Fibroblast of lung (primary cell): ENCODE measurements around the gene UBQLN2. TPM values are rescaled to one million over a fixed set of nuclear protein-coding genes. Genes with fewer than 3 reads are reported as not detected.

Experiments
- DNase-seq, 2 donors: peaks; one replicate each; pipeline versions ENCODE4 v3.0.0 to v3.0.0-alpha.2; 2010; ENCODE audit warnings: low read depth in 2 of 2
- H2AFZ ChIP-seq: 2 replicates; pipeline ENCODE4 v1.5.1; 2012; ENCODE audit warnings: low read length, control low read depth, inconsistent platforms
- H3K27ac ChIP-seq: 2 replicates; pipeline ENCODE4 v1.5.1; 2011; ENCODE audit warnings: low read length, control low read depth; ENCODE audit not compliant: insufficient read depth
- H3K27me3 ChIP-seq: 2 replicates; pipeline ENCODE4 v1.5.1; 2011; ENCODE audit warnings: mild to moderate bottlenecking, low read length; ENCODE audit not compliant: control insufficient read depth, insufficient read depth
- H3K36me3 ChIP-seq: 2 replicates; pipeline ENCODE4 v1.5.1; 2011; ENCODE audit warnings: low read length; ENCODE audit not compliant: control insufficient read depth, insufficient read depth
- H3K4me1 ChIP-seq: 2 replicates; pipeline ENCODE4 v1.5.1; 2011; ENCODE audit warnings: low read length; ENCODE audit not compliant: control insufficient read depth, insufficient read depth; ENCODE audit errors: extremely low read depth
- H3K4me2 ChIP-seq: 2 replicates; pipeline ENCODE4 v1.5.1; 2011; ENCODE audit warnings: low read length, control low read depth; ENCODE audit not compliant: insufficient read depth; ENCODE audit errors: extremely low read depth
- H3K4me3 ChIP-seq, 4 experiments: fragments of 200-600 bp in 1 of 4; sonication (generic) in 1 of 4; replicated peaks in 1 of 4; 2 replicates each; pipeline ENCODE4 v1.5.1; 2011 to 2016; ENCODE audit warnings: low read length in 4 of 4, low read depth in 3 of 4, mild to moderate bottlenecking in 3 of 4, control low read depth in 2 of 4, inconsistent platforms in 1 of 4, mixed read lengths in 1 of 4; ENCODE audit not compliant: insufficient read depth in 1 of 4; ENCODE audit errors: control extremely low read depth in 1 of 4
- H3K79me2 ChIP-seq: 2 replicates; pipeline ENCODE4 v1.5.1; 2012; ENCODE audit warnings: mild to moderate bottlenecking, low read length, inconsistent platforms; ENCODE audit not compliant: control insufficient read depth, insufficient read depth
- H3K9ac ChIP-seq: 2 replicates; pipeline ENCODE4 v1.5.1; 2011; ENCODE audit warnings: mild to moderate bottlenecking, low read length, control low read depth; ENCODE audit not compliant: insufficient read depth
- H3K9me3 ChIP-seq: 2 replicates; pipeline ENCODE4 v1.5.1; 2012; ENCODE audit warnings: low read depth, low read length; ENCODE audit not compliant: control insufficient read depth, insufficient read depth
- H4K20me1 ChIP-seq: 2 replicates; pipeline ENCODE4 v1.5.1; 2011; ENCODE audit warnings: low read length; ENCODE audit not compliant: control insufficient read depth, insufficient read depth; ENCODE audit errors: extremely low read depth
- CTCF ChIP-seq, 2 donors: IDR thresholded peaks in 1 of 2; conservative IDR thresholded peaks in 1 of 2; 1 replicate in 1 of 2; 2 replicates in 1 of 2; pipeline ENCODE4 v1.5.1; 2011 to 2012; ENCODE audit warnings: low read length in 2 of 2, control low read depth in 1 of 2, inconsistent platforms in 1 of 2, low read depth in 1 of 2, mild to moderate bottlenecking in 1 of 2
- EZH2 ChIP-seq: IDR thresholded peaks from 2 replicates; pipeline ENCODE4 v1.5.1; 2012; ENCODE audit warnings: low read length, control low read depth, mild to moderate bottlenecking; ENCODE audit errors: missing control alignments
- polyA plus RNA-seq, 2 donors: library from polyadenylated mRNA; depleted of rRNA in 1 of 2; stranded (reverse) in 1 of 2; unstranded in 1 of 2; fragments of >200 nt; gene quantifications; 2 replicates each; pipeline ENCODE4 v1.2.1, GENCODE V29; 2011 to 2012; ENCODE audit warnings: missing spikeins in 1 of 2
- total RNA-seq: library from RNA; depleted of rRNA; stranded (reverse); fragments of >200 nt; gene quantifications from 2 replicates; pipeline ENCODE4 v1.2.1, GENCODE V29; 2014

Gene UBQLN2
- total and polyA plus RNA-seq, 2 donors (not counting 1 experiment from before 2014, with no cell fraction given): 8.1 to 33.0 TPM

- Histone ChIP-seq H3K4me1 (no peaks in the 10 kb centered on the region), H3K79me2 (no peaks in the 10 kb centered on the region), H3K4me2 (no peak overlapping the region), H3K4me3 (no peak overlapping the region), H3K36me3 (no peaks in the 10 kb centered on the region), H3K9me3 (no peaks in the 10 kb centered on the region), H4K20me1 (no peaks in the 10 kb centered on the region), H2AFZ (no peak overlapping the region), H3K27ac (no peak overlapping the region), H3K27me3 (no peaks in the 10 kb centered on the region), H3K9ac (no peak overlapping the region)
- TF ChIP-seq CTCF (conservative IDR thresholded peaks at IDR 0.05 in 1 of 2, IDR thresholded peaks at IDR 0.05 in 1 of 2; ENCODE audit: low read depth in 1 of 2, low read length in 2 of 2) (no peak), EZH2 (no peak)
- no peak for DNase-seq
Observed at GRCh38 chrX:56530011-56530410, 33.4 kb upstream of the UBQLN2 start.

GRCh38 chrX:56550667-56551066, 12.8 kb upstream of the UBQLN2 start:
- Histone ChIP-seq H2AFZ (no peak overlapping the region), H3K9me3 (no peaks in the 10 kb centered on the region), H3K27ac (no peak overlapping the region), H3K4me1 (no peaks in the 10 kb centered on the region), H3K4me3 (no peak overlapping the region), H3K36me3 (no peaks in the 10 kb centered on the region), H3K9ac (no peak overlapping the region), H4K20me1 (no peaks in the 10 kb centered on the region), H3K4me2 (no peak overlapping the region), H3K79me2 (no peaks in the 10 kb centered on the region), H3K27me3 (no peaks in the 10 kb centered on the region)
- no peak for DNase-seq
- TF ChIP-seq CTCF (conservative IDR thresholded peaks at IDR 0.05 in 1 of 2, IDR thresholded peaks at IDR 0.05 in 1 of 2; ENCODE audit: low read depth in 1 of 2, low read length in 2 of 2): no peak
- TF ChIP-seq EZH2: no peak

GRCh38 chrX:56554870-56555269, 8.6 kb upstream of the UBQLN2 start:
- Histone ChIP-seq H3K9me3 (no peaks in the 10 kb centered on the region), H2AFZ (no peak overlapping the region), H3K79me2 (no peaks in the 10 kb centered on the region), H4K20me1 (no peaks in the 10 kb centered on the region), H3K4me3 (no peak overlapping the region), H3K4me2 (no peak overlapping the region), H3K4me1 (no peaks in the 10 kb centered on the region), H3K9ac (no peak overlapping the region), H3K27me3 (no peaks in the 10 kb centered on the region), H3K27ac (no peak overlapping the region), H3K36me3 (no peaks in the 10 kb centered on the region)
- no peak for DNase-seq
- TF ChIP-seq CTCF (conservative IDR thresholded peaks at IDR 0.05 in 1 of 2, IDR thresholded peaks at IDR 0.05 in 1 of 2; ENCODE audit: low read depth in 1 of 2, low read length in 2 of 2) (no peak), EZH2 (no peak)
